Endothelial cell of umbilical vein (primary cell): ENCODE results near the gene HEATR5A.

Experiments used
- CTCF ChIP-seq, 2 donors: IDR thresholded peaks; 1 replicate in 1 of 2; 2 replicates in 1 of 2; pipeline ENCODE4 v1.5.1; 2011; ENCODE audit warnings: low read length in 2 of 2, mild to moderate bottlenecking in 2 of 2, moderate library complexity in 2 of 2, control low read depth in 1 of 2, inconsistent platforms in 1 of 2, low read depth in 1 of 2; ENCODE audit not compliant: insufficient read depth in 1 of 2; ENCODE audit errors: extremely low read depth in 1 of 2
- EZH2 ChIP-seq: IDR thresholded peaks from 2 replicates; pipeline ENCODE4 v1.6.1; 2012; ENCODE audit warnings: borderline replicate concordance, low read depth, mild to moderate bottlenecking, moderate library complexity, low read length, inconsistent platforms; ENCODE audit not compliant: severe bottlenecking
- FOS ChIP-seq: IDR thresholded peaks from 2 replicates; pipeline ENCODE4 v1.6.1; 2011; ENCODE audit warnings: mild to moderate bottlenecking, low read length, moderate library complexity, borderline replicate concordance; ENCODE audit not compliant: insufficient read depth
- MYC ChIP-seq: IDR thresholded peaks from one replicate; pipeline ENCODE4 v1.6.1; 2011; ENCODE audit warnings: mild to moderate bottlenecking, low read depth, low read length
- POLR2A ChIP-seq: IDR thresholded peaks from 2 replicates; pipeline ENCODE4 v1.6.1; 2012; ENCODE audit warnings: low read depth, mild to moderate bottlenecking, control low read depth, low read length

GRCh38 chr14:31425905-31426304, 5.6 kb upstream of the HEATR5A start:
- TF ChIP-seq CTCF (IDR thresholded peaks at IDR 0.05; ENCODE audit: extremely low read depth in 1 of 2, insufficient read depth in 1 of 2, low read depth in 1 of 2, low read length in 2 of 2) (no peak), FOS (no peak), EZH2 (no peak), POLR2A (no peak), MYC (no peak)
